Stimulated activated CD8-positive, alpha-beta memory T cell treated with anti-CD3 and anti-CD28 coated beads, Interleukin-7, amount 100 ng/mL, for 4 hours (primary cell): ENCODE data around the gene COL26A1.
"Not testable (repeated sequence)": the region's sequence is repeated elsewhere in the genome, so short reads cannot be mapped to it uniquely, and the experiment has no call there.

Source experiments
- DNase-seq, 2 donors: peaks; one replicate each; pipeline ENCODE4 v3.0.0-alpha.2; 2020; ENCODE audit warnings: low read depth in 2 of 2

Gene COL26A1

DNA sequence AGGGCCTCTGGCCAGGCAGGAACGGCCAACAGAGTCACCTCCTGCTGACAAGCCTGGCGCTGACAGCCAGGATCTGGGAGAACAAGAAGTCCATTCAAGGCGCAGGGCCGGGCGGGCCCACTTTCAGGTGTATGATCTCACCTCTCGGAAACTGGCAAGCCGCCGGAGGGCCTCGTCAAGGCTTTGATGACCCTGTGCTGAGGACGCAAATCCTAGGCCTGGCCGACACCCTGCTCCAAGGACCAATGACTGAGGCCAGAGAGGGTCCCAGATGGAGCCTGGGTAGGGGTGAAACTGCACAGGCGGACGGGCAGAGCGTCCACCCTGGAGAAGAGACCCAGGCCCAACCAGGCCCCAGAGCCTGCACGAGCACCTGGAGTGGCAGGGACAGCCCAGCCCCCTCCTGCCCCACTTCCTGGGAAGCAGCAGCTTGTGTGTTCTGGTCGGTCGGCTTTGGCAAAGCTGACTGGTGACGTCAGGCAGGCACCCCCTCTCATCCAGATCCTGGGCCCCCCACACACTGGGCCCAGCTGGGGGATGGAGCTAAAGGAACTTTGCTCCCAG is 235.8 kb downstream of the COL26A1 start:
- no peak for DNase-seq

DNA sequence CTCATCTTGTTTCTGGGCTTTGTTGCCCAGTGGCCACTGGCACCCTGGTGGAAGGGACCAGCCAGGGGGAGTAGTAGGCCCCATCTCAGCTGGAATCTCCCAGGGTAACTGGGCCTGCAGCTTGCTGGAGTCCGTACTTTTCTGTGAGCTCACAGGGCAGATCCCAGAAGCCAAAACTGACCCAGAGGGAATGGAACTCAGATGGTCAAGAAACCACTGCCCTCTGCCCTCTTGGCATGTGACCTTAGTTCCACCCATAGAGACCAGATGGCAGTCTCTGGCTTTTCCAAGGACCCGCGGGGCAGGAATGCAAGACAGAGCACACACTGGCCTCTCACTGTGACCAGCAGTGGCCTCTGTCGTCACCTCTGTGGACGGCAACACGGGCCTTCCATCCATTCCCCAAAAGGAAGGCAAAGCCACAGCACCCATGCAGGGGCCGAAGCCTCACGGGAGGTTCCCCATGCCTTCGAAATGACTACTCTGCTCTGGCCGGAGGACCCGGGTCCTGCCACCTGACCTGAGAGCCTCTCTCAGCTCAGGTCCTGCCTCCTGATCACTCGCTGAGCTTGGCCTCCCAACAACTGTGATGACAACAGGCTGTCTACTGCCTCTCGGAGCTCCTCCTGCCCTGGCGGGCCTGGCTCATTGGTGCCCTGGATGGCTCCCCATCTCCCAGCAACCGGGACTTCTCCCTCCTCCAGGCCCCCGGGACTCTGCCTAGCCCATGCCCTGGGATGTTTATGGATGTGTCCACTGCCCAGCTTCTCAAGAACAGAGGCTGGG is 236.5 kb downstream of the COL26A1 start:
- no peak for DNase-seq

DNA sequence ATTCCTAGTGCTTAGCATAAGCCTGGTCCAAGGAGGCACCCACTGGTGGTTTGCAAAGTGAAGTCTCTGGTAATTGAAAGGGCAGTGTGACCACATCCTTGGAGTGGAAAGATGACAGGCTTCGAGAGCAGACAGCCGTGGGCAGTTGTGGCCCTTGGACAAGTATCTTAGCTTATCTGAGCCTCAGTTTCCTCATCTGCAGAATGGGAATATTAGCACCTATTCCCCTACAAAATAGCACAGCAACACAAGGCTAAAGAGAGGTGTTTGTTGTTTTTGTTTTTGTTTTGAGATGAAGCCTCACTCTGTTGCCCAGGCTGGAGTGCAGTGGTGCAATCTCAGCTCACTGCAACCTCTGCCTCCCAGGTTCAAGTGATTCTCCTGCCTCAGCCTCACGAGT is 237.1 kb downstream of the COL26A1 start:
- DNase-seq, result no peak

DNA sequence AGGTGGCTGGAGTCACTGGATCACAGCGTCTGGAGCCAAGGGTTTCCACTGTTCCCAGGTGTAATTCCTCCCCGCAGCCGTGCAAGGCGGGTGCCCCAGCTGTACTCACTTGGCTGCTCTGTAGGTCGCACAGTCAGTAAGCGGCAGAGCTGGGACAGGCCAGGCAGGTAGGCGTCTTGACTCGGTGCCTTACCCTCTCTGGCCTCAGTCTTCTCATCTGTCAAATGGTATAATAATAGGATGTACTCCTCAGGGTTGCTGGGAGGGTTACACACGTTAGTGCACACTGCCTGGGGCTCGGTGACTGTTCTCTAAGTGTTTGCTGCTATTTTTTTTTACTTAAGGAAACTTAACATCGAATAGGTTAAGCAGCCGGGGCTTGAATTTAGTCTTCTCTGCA is 239.4 kb downstream of the COL26A1 start:
- DNase-seq, result no peak

DNA sequence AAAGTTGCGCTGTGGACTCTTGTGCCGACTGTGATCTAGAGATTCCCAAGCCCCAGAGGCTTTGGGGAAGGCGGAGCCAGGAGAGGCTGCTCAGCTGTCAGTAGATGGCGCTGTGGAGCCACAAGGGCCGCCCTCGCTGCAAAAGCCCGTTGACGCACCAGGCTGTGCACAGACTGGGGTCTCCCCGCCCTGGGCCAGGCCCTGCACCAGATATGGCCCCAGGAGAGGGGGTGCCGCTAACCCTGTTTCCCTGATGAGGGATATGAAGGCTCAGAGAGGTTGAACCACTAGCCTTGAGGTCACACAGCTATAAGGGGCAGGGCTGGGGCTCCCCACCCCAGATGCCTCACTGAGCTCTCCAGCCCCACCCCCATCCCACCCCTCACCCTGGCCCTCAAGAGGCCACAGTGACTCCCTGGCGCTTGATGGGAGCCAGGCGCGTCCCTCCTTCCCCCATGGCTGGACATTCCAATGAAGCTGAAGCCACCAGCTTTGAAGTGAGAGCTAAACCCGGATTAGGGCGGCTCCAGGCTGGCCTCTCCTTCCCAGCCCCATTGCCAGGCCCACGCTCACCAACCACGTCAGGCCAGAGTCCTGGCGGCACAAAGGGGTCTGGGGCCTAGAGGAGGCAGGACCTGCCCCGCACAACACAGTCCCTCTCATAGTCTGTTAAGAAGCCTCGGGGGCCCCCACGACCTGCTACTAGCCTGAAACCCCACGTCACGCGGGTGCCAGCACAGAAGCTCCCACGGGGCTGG is 240.0 kb downstream of the COL26A1 start:
- peak; percentile 42 to 44 for DNase-seq

DNA sequence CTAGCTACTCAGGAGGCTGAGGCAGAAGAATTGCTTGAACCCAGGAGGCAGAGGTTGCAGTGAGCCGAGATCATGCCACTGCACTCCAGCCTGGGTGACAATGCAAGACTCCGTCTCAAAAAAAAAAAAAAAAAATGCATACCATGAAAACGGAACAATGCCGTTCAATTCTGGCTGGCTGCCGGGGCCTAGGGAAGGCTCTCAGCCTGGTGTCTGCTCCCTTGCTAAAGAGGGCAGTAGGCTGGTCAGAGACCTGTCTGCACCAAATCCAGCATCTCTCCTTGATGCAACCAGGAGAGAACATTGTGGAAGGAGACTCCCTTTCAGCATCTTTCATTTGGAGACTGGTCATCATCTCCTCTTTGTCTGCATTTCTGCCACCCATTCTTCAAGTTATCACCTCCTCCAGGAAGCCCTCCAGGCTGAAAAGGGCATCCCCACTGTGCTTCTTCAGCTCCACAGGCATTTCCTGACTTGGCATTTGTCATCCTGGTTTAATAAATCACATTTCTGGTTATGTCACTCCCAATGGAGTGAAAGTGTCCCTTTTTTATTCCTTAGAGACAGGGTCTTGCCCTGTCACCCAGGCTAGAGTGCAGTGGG is 241.8 kb downstream of the COL26A1 start:
- DNase-seq, result no peak

DNA sequence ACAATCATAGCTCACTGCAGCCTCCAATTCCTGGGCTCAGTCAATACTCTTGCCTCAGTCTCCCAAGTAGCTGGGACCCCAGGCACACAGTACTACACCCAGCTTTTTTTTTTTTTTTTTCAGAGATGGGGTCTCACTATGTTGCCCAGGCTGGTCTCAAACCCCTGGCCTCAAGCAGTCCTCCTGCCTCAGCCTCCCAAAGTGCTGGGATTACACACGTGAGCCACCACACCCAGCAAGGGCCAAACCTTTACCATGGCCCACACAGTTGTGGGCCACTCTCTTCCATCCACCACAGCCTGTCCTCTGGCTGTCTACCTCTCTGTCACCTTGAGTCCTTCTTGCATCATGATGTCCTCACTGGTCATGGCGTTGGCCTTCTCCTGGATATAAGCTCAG is 242.3 kb downstream of the COL26A1 start:
- not testable (repeated sequence) for DNase-seq

DNA sequence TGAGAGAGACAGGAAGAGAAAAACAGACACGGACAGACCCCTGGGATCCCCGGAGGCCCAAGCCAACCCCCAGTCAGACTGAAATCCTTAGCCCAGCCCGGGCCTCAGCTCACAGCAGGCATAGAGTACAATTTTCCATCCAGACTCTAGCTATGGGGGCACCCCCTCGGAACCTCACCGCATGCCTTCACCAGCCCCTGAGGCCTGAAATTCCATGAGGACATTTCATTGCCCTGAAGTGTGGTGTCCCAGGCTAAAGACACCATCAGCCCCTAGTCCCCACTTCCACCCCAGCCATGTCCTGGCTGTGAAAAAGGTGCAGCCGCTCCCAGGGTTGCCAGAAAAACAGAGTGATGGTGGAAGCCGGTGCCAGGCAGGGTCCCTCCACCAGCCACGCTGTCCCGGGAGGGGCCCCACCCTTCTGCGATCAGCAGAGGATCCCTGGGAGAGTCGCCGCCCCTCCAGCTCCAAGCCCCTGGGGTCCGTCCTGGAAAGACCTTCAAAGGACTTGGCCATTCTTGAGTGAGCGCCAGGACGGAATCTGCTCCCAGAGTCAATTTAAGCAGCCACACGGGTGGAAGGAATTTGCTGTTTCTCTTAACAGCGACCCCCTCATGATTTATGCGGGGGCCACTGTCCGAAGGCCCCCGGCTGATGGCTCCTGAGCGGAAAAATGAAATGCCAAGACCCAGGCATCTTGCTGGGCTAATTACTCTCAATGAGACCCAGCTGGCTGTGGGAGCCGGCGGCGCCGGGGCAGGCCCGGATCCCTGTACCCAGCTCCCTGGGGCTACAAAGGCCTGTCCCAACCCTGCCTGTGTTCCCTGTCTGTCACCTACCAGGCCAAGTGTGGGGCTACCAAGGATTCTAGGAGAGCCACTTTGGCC is 243.2 kb downstream of the COL26A1 start:
- no peak for DNase-seq

DNA sequence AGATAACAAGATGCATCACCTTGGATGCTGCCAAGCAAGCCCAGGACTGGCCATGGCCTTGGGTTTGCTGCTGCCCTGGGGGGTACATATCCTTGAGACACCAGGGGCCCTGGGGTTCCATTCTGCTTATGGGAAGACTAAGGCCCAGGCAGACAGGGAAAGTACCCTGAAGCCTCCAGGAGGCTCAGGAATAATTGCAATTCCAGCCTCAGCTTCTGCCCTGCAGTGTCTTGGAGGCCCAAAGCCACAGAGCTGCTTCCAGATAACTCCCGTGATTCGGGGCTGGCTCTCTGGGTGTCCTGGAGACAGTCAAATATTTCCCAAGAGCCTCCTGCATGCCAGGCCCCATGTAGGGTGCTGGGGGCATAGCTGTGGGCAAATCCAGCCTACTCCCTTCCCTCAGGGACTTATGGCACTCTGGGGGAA is 243.8 kb downstream of the COL26A1 start:
- DNase-seq, result no peak
